Glutamatergic neuron (in vitro differentiated cells): ENCODE measurements around the gene USO1. TPM values are rescaled to one million over a fixed set of nuclear protein-coding genes. Genes with fewer than 3 reads are reported as not detected.
"Not testable (repeated sequence)": the region's sequence is repeated elsewhere in the genome, so short reads cannot be mapped to it uniquely, and the experiment has no call there.

Source experiments
- DNase-seq: peaks from one replicate; pipeline ENCODE4 v3.0.0; 2022
- H3K27ac Mint-ChIP-seq: one replicate; pipeline ENCODE4 v1.8.0; 2020; ENCODE audit warnings: mild to moderate bottlenecking, mixed read lengths, inconsistent platforms; ENCODE audit not compliant: unreplicated experiment
- H3K27me3 Mint-ChIP-seq: one replicate; pipeline ENCODE4 v1.8.0; 2020; ENCODE audit warnings: mild to moderate bottlenecking, moderate library complexity, mixed read lengths, inconsistent platforms; ENCODE audit not compliant: unreplicated experiment
- H3K36me3 Mint-ChIP-seq: one replicate; pipeline ENCODE4 v1.8.0; 2020; ENCODE audit warnings: mild to moderate bottlenecking, mixed read lengths, inconsistent platforms; ENCODE audit not compliant: unreplicated experiment
- H3K4me1 Mint-ChIP-seq: one replicate; pipeline ENCODE4 v1.8.0; 2020; ENCODE audit warnings: mild to moderate bottlenecking, low read depth, mixed read lengths, inconsistent platforms; ENCODE audit not compliant: unreplicated experiment
- H3K4me3 Mint-ChIP-seq: one replicate; pipeline ENCODE4 v1.8.0; 2020; ENCODE audit warnings: mild to moderate bottlenecking, mixed read lengths, inconsistent platforms; ENCODE audit not compliant: unreplicated experiment
- H3K9me3 Mint-ChIP-seq: one replicate; pipeline ENCODE4 v1.8.0; 2020; ENCODE audit warnings: mild to moderate bottlenecking, moderate library complexity, mixed read lengths, inconsistent platforms; ENCODE audit not compliant: unreplicated experiment
- total RNA-seq: library from RNA; stranded (reverse); fragmentation: NEBNext Ultra II Directional; extraction: Animal tissue kit (Norgen Biotek cat#: 25700); gene quantifications from one replicate; pipeline ENCODE4 v1.2.1, GENCODE V29; 2021; ENCODE audit not compliant: unreplicated experiment
- TF ChIP-seq, protein P1 (sequence below): fragments of 200-600 bp; sonication (generic); IDR thresholded peaks from one replicate; pipeline ENCODE4 v1.5.0; 2021; ENCODE audit not compliant: partially characterized antibody, unreplicated experiment

Gene USO1
- total RNA-seq, 1 donor from 2014 or later, result 32.5 TPM

DNA sequence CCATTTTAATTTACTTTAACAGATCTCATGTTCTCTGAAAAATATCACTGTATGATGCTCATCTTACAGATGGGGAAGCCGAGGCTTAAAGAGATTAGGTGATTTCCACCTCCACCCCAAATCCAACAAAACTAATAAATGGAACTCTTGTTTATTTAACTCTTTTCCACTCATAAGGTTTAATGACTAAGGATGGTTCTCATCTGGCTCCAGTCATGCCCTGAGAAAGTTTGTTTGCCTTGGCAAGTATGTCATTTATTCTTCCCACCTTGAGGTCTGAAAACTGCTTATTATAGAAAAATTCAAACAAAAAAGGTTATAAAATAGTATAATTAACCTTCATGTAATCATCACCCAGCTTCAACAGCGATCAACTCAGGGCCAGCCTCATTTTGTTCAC, 121.6 kb downstream of the USO1 start:
- DNase-seq, result no peak
- no peaks in the 10 kb centered on the region for H3K4me1 Mint-ChIP-seq
- H3K4me3 Mint-ChIP-seq, result no peak overlapping the region
- no peaks in the 10 kb centered on the region for H3K36me3 Mint-ChIP-seq
- no peak overlapping the region for H3K27ac Mint-ChIP-seq
- H3K27me3 Mint-ChIP-seq, result peaks cover 2% of the 10 kb centered on the region
- H3K9me3 Mint-ChIP-seq, result peaks cover 3% of the 10 kb centered on the region
- TF ChIP-seq, protein P1, sequence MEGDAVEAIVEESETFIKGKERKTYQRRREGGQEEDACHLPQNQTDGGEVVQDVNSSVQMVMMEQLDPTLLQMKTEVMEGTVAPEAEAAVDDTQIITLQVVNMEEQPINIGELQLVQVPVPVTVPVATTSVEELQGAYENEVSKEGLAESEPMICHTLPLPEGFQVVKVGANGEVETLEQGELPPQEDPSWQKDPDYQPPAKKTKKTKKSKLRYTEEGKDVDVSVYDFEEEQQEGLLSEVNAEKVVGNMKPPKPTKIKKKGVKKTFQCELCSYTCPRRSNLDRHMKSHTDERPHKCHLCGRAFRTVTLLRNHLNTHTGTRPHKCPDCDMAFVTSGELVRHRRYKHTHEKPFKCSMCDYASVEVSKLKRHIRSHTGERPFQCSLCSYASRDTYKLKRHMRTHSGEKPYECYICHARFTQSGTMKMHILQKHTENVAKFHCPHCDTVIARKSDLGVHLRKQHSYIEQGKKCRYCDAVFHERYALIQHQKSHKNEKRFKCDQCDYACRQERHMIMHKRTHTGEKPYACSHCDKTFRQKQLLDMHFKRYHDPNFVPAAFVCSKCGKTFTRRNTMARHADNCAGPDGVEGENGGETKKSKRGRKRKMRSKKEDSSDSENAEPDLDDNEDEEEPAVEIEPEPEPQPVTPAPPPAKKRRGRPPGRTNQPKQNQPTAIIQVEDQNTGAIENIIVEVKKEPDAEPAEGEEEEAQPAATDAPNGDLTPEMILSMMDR, result no peak

DNA sequence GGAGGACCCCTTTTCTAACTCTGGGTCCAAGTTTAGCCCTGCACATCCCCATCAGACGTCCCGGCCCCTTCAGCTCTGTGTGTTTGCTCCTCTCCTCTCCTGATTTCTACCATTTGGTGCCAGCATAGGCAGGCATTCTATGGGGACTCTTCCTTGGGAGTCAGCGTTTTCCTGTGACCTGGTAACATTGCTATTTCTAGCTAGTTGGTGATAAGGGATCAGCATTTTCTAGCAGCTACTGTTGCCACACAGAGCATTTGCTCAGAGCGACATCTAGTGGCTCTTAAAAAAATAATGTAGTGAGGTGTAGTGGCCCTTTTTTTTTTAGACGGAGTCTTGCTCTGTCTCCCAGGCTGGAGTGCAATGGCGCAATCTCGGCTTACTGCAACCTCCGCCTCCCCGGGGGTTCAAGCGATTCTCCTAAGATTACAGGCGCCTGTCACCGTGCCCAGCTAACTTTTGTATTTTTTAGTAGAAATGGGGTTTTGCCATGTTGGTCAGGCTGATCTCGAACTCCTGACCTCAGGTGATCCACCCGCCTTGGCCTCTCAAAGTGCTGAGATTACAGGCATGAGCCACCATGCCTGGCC, 123.9 kb downstream of the USO1 start:
- not testable (repeated sequence) for H3K27me3 Mint-ChIP-seq, DNase-seq, H3K27ac Mint-ChIP-seq, H3K4me3 Mint-ChIP-seq, H3K9me3 Mint-ChIP-seq, H3K36me3 Mint-ChIP-seq, H3K4me1 Mint-ChIP-seq
- TF ChIP-seq, protein P1, result peak; percentile 65

DNA sequence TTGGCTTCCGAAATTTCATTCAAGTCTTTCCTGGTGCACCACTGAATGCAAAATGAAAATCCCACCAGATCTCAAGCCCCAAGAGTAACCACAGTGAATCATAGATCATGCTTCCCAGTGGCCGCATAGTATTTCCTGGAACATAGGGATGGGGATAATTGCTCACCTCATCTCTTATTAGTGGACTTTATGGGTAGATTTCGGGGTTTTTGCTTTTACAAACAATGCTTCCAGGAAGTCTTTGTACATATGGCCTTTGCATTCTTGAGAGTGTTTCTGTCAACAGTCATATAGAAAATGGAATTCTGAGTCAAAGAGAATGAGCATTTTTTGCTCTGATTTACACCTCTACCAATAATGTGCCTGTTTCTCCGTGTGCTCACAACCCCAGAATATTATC, 124.5 kb downstream of the USO1 start:
- Mint-ChIP-seq H3K4me3 (no peak overlapping the region), H3K27me3 (peaks cover 8% of the 10 kb centered on the region), H3K36me3 (no peaks in the 10 kb centered on the region), H3K9me3 (peaks cover 3% of the 10 kb centered on the region), H3K4me1 (no peaks in the 10 kb centered on the region), H3K27ac (no peak overlapping the region)
- TF ChIP-seq, protein P1, result no peak
- no peak for DNase-seq

DNA sequence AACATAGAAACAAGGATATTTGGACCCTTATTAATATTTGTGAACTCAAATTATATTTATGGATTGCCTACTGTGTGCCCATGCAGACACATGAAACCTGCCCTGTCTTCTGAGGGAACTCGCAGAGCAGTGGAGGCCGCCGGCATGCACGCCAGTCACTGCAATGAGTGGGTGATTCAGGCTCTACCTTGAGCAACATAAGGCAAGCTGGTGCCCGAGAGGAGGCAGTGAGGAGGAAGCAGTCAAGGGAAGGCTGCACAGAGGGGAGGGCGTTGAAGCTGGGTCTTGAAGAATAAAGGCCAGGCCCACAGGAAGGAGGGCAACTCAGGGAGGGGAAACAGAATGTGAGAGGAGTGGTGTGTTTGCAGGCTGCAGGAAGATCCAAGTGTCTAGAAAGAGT, 125.1 kb downstream of the USO1 start:
- H3K36me3 Mint-ChIP-seq, result no peaks in the 10 kb centered on the region
- TF ChIP-seq, protein P1, result no peak
- H3K27me3 Mint-ChIP-seq, result peaks cover 8% of the 10 kb centered on the region
- no peak overlapping the region for H3K4me3 Mint-ChIP-seq
- peak overlapping the region; percentile 20 for H3K27ac Mint-ChIP-seq
- H3K9me3 Mint-ChIP-seq, result peaks cover 3% of the 10 kb centered on the region
- no peak for DNase-seq
- H3K4me1 Mint-ChIP-seq, result no peaks in the 10 kb centered on the region

DNA sequence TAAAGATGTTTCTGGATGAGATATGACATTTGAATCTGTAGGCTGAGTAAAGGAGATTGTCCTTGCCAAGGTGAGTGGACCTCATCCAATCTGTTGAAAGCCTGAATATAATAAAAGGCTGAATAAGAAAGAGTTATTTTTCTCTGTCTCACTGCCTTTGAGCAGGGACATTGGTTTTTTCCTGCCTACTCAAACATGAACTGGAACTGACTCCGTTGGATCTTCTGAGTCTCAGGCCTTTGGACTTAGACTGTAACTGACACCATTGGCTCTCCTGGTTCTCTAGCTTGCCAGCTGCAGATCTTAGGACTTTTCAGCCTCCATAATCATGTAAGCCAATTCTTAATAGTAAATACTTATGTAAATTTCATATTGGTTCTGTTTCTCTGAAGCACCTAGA, 134.3 kb downstream of the USO1 start:
- H3K27ac Mint-ChIP-seq, result no peak overlapping the region
- TF ChIP-seq, protein P1, result no peak
- peaks cover 3% of the 10 kb centered on the region for H3K36me3 Mint-ChIP-seq
- peaks cover 8% of the 10 kb centered on the region for H3K4me1 Mint-ChIP-seq
- DNase-seq, result no peak
- H3K27me3 Mint-ChIP-seq, result peaks cover under 1% of the 10 kb centered on the region
- no peak overlapping the region for H3K4me3 Mint-ChIP-seq
- H3K9me3 Mint-ChIP-seq, result peaks cover 3% of the 10 kb centered on the region
